K562 (cell line): ENCODE results near the gene FKBP2. TPM values are rescaled to one million over a fixed set of nuclear protein-coding genes. Genes with fewer than 3 reads are reported as not detected.
A peak's percentile ranks its signal among the peaks of the same experiment; 100 is the strongest.

Experiments used
- ATAC-seq: fragments of 200-7000 bp; cut with Tn5 transposase; 3 replicates; pipeline ENCODE4 v1.9.1; 2020; ENCODE audit warnings: moderate library complexity
- BruUV-seq: library from RNA; stranded (reverse); fragments of 400-500 nt; replicated peaks from 2 replicates; lab custom pipeline; 2021; lab: Mats Ljungman, UMichigan
- CTCF ChIA-PET: fragments of 300-600 bp; formaldehyde crosslinking; extraction: SDS; loops from one replicate; lab custom pipeline; 2021; ENCODE audit warnings: low intra/inter-chr PET ratio; lab: Yijun Ruan, JAX
- POLR2A ChIA-PET: fragments of 300-600, 350-650 bp; sonication (Branson Sonifier 250); formaldehyde crosslinking; extraction: SDS; loops from one replicate; lab custom pipeline; 2021; ENCODE audit warnings: antibody characterized with exemption, inconsistent platforms; lab: Yijun Ruan, JAX
- DNase-seq, 4 experiments: peaks; one replicate each; pipeline versions ENCODE4 v3.0.0 to v3.0.0-alpha.2; 2011 to 2018; ENCODE audit warnings: low spot score in 3 of 4, mixed read lengths in 3 of 4; ENCODE audit errors: extremely low read depth in 1 of 4
- FAIRE-seq: peaks from 2 replicates; lab custom pipeline; 2011; peaks lifted over from hg19 to GRCh38; lab: Jason Lieb, UNC
- H2AFZ ChIP-seq: 2 replicates; pipeline ENCODE4 v1.6.0; 2011; ENCODE audit warnings: low read depth, low read length, control low read depth, inconsistent platforms
- H3K27ac ChIP-seq: fragments of 200-600 bp; 3 replicates; pipeline ENCODE4 v1.8.0; 2011; ENCODE audit warnings: low read depth, mild to moderate bottlenecking, control low read depth, inconsistent platforms, low read length, moderate library complexity, mixed read lengths; ENCODE audit errors: extremely low read depth
- H3K27me3 ChIP-seq, 2 experiments: fragments of 300-600 bp in 1 of 2; 2 replicates in 1 of 2; 3 replicates in 1 of 2; pipeline versions ENCODE4 v1.6.0 to v1.8.0; 2011; ENCODE audit warnings: inconsistent platforms in 2 of 2, low read length in 2 of 2, mild to moderate bottlenecking in 1 of 2, mixed read lengths in 1 of 2, moderate library complexity in 1 of 2; ENCODE audit not compliant: control insufficient read depth in 2 of 2, insufficient read depth in 2 of 2
- H3K36me3 ChIP-seq: fragments of 300-600 bp; 3 replicates; pipeline ENCODE4 v1.8.0; 2011; ENCODE audit warnings: mild to moderate bottlenecking, low read length, inconsistent platforms; ENCODE audit not compliant: control insufficient read depth, insufficient read depth
- H3K4me1 ChIP-seq, 2 experiments: fragments of 200-600 bp in 1 of 2; replicated peaks in 1 of 2; 2 replicates in 1 of 2; 3 replicates in 1 of 2; pipeline versions ENCODE4 v1.5.1 to v1.8.0; 2011; ENCODE audit warnings: inconsistent platforms in 2 of 2, low read length in 2 of 2, mild to moderate bottlenecking in 1 of 2, mixed read lengths in 1 of 2, moderate library complexity in 1 of 2; ENCODE audit not compliant: control insufficient read depth in 2 of 2, insufficient read depth in 2 of 2
- H3K4me2 ChIP-seq: 2 replicates; pipeline ENCODE4 v1.6.1; 2011; ENCODE audit warnings: low read length, control low read depth, inconsistent platforms, mixed read lengths; ENCODE audit not compliant: insufficient read depth
- H3K4me3 ChIP-seq: fragments of 200-600 bp; sonication (generic), shearing (Covaris generic); 2 replicates; pipeline ENCODE4 v1.5.1; 2016; ENCODE audit warnings: control low read depth, inconsistent platforms
- H3K79me2 ChIP-seq: fragments of 200-600 bp; 3 replicates; pipeline ENCODE4 v1.8.0; 2011; ENCODE audit warnings: low read length, inconsistent platforms; ENCODE audit not compliant: control insufficient read depth, insufficient read depth
- H3K9ac ChIP-seq, 2 experiments: 2 replicates each; pipeline versions ENCODE4 v1.6.0 to v1.6.1; 2011; ENCODE audit warnings: low read depth in 2 of 2, low read length in 2 of 2, control low read depth in 1 of 2, inconsistent platforms in 1 of 2, mild to moderate bottlenecking in 1 of 2, mixed read lengths in 1 of 2; ENCODE audit not compliant: insufficient read depth in 1 of 2
- H3K9me1 ChIP-seq: one replicate; pipeline ENCODE4 v1.6.0; 2011; ENCODE audit warnings: inconsistent platforms, mild to moderate bottlenecking, low read length, moderate library complexity; ENCODE audit not compliant: control insufficient read depth, insufficient read depth
- H3K9me3 ChIP-seq: replicated peaks from 2 replicates; pipeline ENCODE4 v1.5.1; 2011; ENCODE audit warnings: low read depth, low read length, inconsistent platforms; ENCODE audit not compliant: control insufficient read depth, insufficient read depth
- H4K20me1 ChIP-seq: replicated peaks from 2 replicates; pipeline ENCODE4 v1.6.1; 2011; ENCODE audit warnings: low read length, inconsistent platforms, mixed read lengths; ENCODE audit not compliant: control insufficient read depth, insufficient read depth
- ARNT ChIP-seq, 2 experiments: fragments of 450-650 bp; IDR thresholded peaks; 2 replicates each; pipeline ENCODE4 v1.6.1; 2016; ENCODE audit warnings: mild to moderate bottlenecking in 1 of 2
- BCOR ChIP-seq: fragments of 450-650 bp; IDR thresholded peaks from 2 replicates; pipeline ENCODE4 v1.6.1; 2016
- CBX1 ChIP-seq: sonication (generic); IDR thresholded peaks from 2 replicates; pipeline ENCODE4 v1.6.1; 2016; ENCODE audit warnings: antibody characterized with exemption, low read depth, mild to moderate bottlenecking
- CBX3 ChIP-seq, 2 experiments: IDR thresholded peaks; 1 replicate in 1 of 2; 2 replicates in 1 of 2; pipeline ENCODE4 v1.6.1; 2012; ENCODE audit warnings: inconsistent platforms in 2 of 2, low read length in 2 of 2, borderline replicate concordance in 1 of 2, control low read depth in 1 of 2
- DPF2 ChIP-seq: fragments of 450-650 bp; IDR thresholded peaks from 2 replicates; pipeline ENCODE4 v1.6.1; 2016
- ELF1 ChIP-seq: fragments of 200-800 bp; sonication (Bioruptor generic); IDR thresholded peaks from 2 replicates; pipeline ENCODE4 v1.6.1; 2016; ENCODE audit warnings: missing genetic modification characterization, missing compliant biosample characterization
- ESRRA ChIP-seq: fragments of 450-650 bp; IDR thresholded peaks from 2 replicates; pipeline ENCODE4 v1.6.1; 2014; ENCODE audit warnings: low read depth, mild to moderate bottlenecking, moderate library complexity, borderline replicate concordance
- FIP1L1 ChIP-seq: fragments of 200-400 bp; formaldehyde crosslinking; IDR thresholded peaks from 2 replicates; pipeline ENCODE4 v1.6.1; 2018; ENCODE audit warnings: mild to moderate bottlenecking, low read depth, low read length; ENCODE audit not compliant: poor library complexity, severe bottlenecking
- GATA2 ChIP-seq: sonication (generic); formaldehyde crosslinking; IDR thresholded peaks from 2 replicates; pipeline ENCODE4 v1.4.0; 2020; ENCODE audit warnings: mild to moderate bottlenecking, missing genetic modification reagents
- HDAC1 ChIP-seq, 2 experiments: fragments of 450-650 bp; IDR thresholded peaks; 2 replicates each; pipeline ENCODE4 v1.6.1; 2016 to 2017; ENCODE audit warnings: inconsistent platforms in 1 of 2, mild to moderate bottlenecking in 1 of 2, moderate library complexity in 1 of 2
- HDAC2 ChIP-seq: fragments of 450-650 bp; IDR thresholded peaks from 2 replicates; pipeline ENCODE4 v1.6.1; 2016; ENCODE audit warnings: mild to moderate bottlenecking
- KDM1A ChIP-seq, 2 experiments: fragments of 450-650 bp; IDR thresholded peaks; 2 replicates each; pipeline ENCODE4 v1.6.1; 2016; ENCODE audit warnings: mild to moderate bottlenecking in 2 of 2
- MTA3 ChIP-seq: fragments of 450-650 bp; formaldehyde crosslinking; IDR thresholded peaks from 2 replicates; pipeline ENCODE4 v1.6.1; 2017; ENCODE audit warnings: mild to moderate bottlenecking, borderline replicate concordance
- NFIC ChIP-seq: fragments of 450-650 bp; IDR thresholded peaks from 2 replicates; pipeline ENCODE4 v1.6.1; 2017; ENCODE audit warnings: mild to moderate bottlenecking, inconsistent platforms
- PHF20 ChIP-seq: fragments of 450-650 bp; IDR thresholded peaks from 2 replicates; pipeline ENCODE4 v1.6.1; 2018; ENCODE audit not compliant: partially characterized antibody
- PTBP1 ChIP-seq: fragments of 200-400 bp; formaldehyde crosslinking; IDR thresholded peaks from 2 replicates; pipeline ENCODE4 v1.6.1; 2017; ENCODE audit warnings: low read depth, low read length
- RBM25 ChIP-seq: fragments of 200-400 bp; formaldehyde crosslinking; IDR thresholded peaks from 2 replicates; pipeline ENCODE4 v1.6.1; 2018; ENCODE audit warnings: low read length, low read depth, moderate library complexity; ENCODE audit not compliant: severe bottlenecking
- RCOR1 ChIP-seq, 2 experiments: IDR thresholded peaks; 2 replicates each; pipeline ENCODE4 v1.6.1; 2012; ENCODE audit warnings: low read depth in 2 of 2, low read length in 2 of 2, borderline replicate concordance in 1 of 2, improper control_type of control experiment in 1 of 2
- ZFP36 ChIP-seq: fragments of 150-350 bp; IDR thresholded peaks from 2 replicates; pipeline ENCODE4 v1.6.1; 2018; ENCODE audit warnings: low read length, low read depth; ENCODE audit not compliant: partially characterized antibody
- ZNF197 ChIP-seq: fragments of 200-800 bp; sonication (Bioruptor generic); IDR thresholded peaks from 2 replicates; pipeline ENCODE4 v1.6.1; 2016; ENCODE audit warnings: low read depth, missing genetic modification characterization, missing compliant biosample characterization
- ZNF347 ChIP-seq: fragments of 450-650 bp; formaldehyde crosslinking; IDR thresholded peaks from 2 replicates; pipeline ENCODE4 v1.4.0; 2020; ENCODE audit warnings: low read depth, mild to moderate bottlenecking, moderate library complexity
- ZNF668 ChIP-seq: fragments of 250-450 bp; sonication (Bioruptor Pico); IDR thresholded peaks from 2 replicates; pipeline ENCODE4 v1.8.0; 2022; ENCODE audit warnings: mild to moderate bottlenecking, inconsistent platforms
- WGBS: fragments of 100-300 bp; shearing (Covaris generic); methylation state at CpG from one replicate; pipeline ENCODE4 v1.1.6; 2016; ENCODE audit warnings: low coverage, mixed read lengths; ENCODE audit not compliant: insufficient coverage; ENCODE audit errors: missing lambda C conversion rate; 5-methylcytosine and 5-hydroxymethylcytosine counted together
- in situ Hi-C: fragments of 300-500 bp; cut with MboI; formaldehyde crosslinking; loops from 4 replicates; pipeline ENCODE4 v1.15.0; 2018; ENCODE audit warnings: inconsistent platforms, mixed read lengths
- intact Hi-C: fragments of 100-400 bp; cut with micrococcal nuclease; formaldehyde crosslinking; loops from 2 replicates; pipeline ENCODE4 v1.14.2; 2022
- polyA plus RNA-seq, 8 experiments: library from polyadenylated mRNA; depleted of rRNA in 4 of 8; stranded (reverse) in 5 of 8; unstranded in 3 of 8; fragments of >200 nt; fragmentation: Nextera tagmentation in 2 of 8; fragmentation: Illumina TruSeq in 1 of 8; extraction: Ambion mirVana in 2 of 8; extraction: Trizol in 1 of 8; gene quantifications; 2 replicates each; pipeline versions ENCODE4 v1.2.1 to v1.2.3, GENCODE V29; 2011 to 2014; ENCODE audit warnings: inconsistent platforms in 1 of 8, missing spikeins in 1 of 8
- total RNA-seq, 7 experiments: library from RNA; depleted of rRNA in 6 of 7; stranded (reverse); fragments of >200 nt in 6 of 7; fragmentation: Illumina TruSeq in 2 of 7; extraction: Trizol in 2 of 7; gene quantifications; 2 replicates each; pipeline versions ENCODE4 v1.2.1 to v1.2.3, GENCODE V29; 2011 to 2021; ENCODE audit warnings: low replicate concordance in 1 of 7

The FKBP2 gene
- total and polyA plus RNA-seq, 9 of the 15 experiments (the other 6 are each of a cell fraction or from before 2014, with no cell fraction given), result 3.5 to 151 (median 58.1) TPM

- Histone ChIP-seq H3K4me3 (no peak overlapping the region), H3K4me2 (no peak overlapping the region), H3K9ac (peak overlapping the region in 1 of 2 experiments; percentile 95; a peak in 2 of 4 replicates), H4K20me1 (peaks cover 7% of the 10 kb centered on the region), H3K79me2 (peaks cover 43% of the 10 kb centered on the region), H3K36me3 (peaks cover 32% of the 10 kb centered on the region; the same call in 1 of the 3 replicates), H3K27me3 (no peaks in the 10 kb centered on the region), H3K4me1 (peaks cover 30 to 89% of the 10 kb centered on the region in 2 experiments), H3K9me1 (no peaks in the 10 kb centered on the region), H3K9me3 (no peaks in the 10 kb centered on the region), H2AFZ (no peak overlapping the region), H3K27ac (no peak overlapping the region; the same call in 2 of the 3 replicates)
- ChIA-PET CTCF (no interaction called here), POLR2A (interaction anchor here (0.5 to 7.8 kb wide), 7 partner anchors 8 to 613 kb away, joined by 3 to 58 read pairs (median 3); partner anchors contain the start of gene FERMT3)
- in situ Hi-C loops, result no loop called here
- FAIRE-seq (peak; percentile 19), DNase-seq (peak in 1 of 4 experiments; percentile 32), ATAC-seq (no peak)
- intact Hi-C loops, result loop anchor here (10.0 kb wide), 1 partner anchor 55 kb away; the partner anchor contains the start of genes CATSPERZ and ESRRA
- WGBS, result 51% methylated on average over 6 of the region's 8 CpGs
- no TSS peak for BruUV-seq
- peak; percentile 97 for TF ChIP-seq ZFP36
- no peak for TF ChIP-seq FIP1L1
- peak; percentile 37 to 74; a peak in 2 of 4 replicates for TF ChIP-seq HDAC1 (IDR thresholded peaks at IDR 0.05)
- peak in 1 of 2 experiments; percentile 97; a peak in 3 of 4 replicates for TF ChIP-seq KDM1A (IDR thresholded peaks at IDR 0.05)
- TF ChIP-seq ELF1 (tag), result no peak
- TF ChIP-seq ZNF347 (CRISPR knock-in tag), result no peak
- TF ChIP-seq CBX1, result peak; percentile 78; the same call in 1 of the 2 replicates
- peak; percentile 14 for TF ChIP-seq PHF20
- TF ChIP-seq NFIC, result 0 out of 2 replicates have a peak, but pooled peaks have one; percentile 19
- peak; percentile 13; the same call in 1 of the 2 replicates for TF ChIP-seq DPF2
- peak; percentile 96 for TF ChIP-seq PTBP1
- TF ChIP-seq CBX3 (IDR thresholded peaks at IDR 0.05; ENCODE audit: borderline replicate concordance in 1 of 2, low read length in 2 of 2), result peak in 1 of 2 experiments; percentile 62; a peak in 1 of 3 replicates
- TF ChIP-seq GATA2 (CRISPR knock-in tag), result peak; percentile 82
- TF ChIP-seq ZNF197 (CRISPR knock-in tag), result no peak
- TF ChIP-seq ZNF668 (CRISPR knock-in tag), result no peak
- TF ChIP-seq ARNT (IDR thresholded peaks at IDR 0.05), result 0 out of 4 replicates have a peak, but pooled peaks of 1 of the 2 experiments have one; percentile 44
- peak; percentile 89 for TF ChIP-seq HDAC2
- TF ChIP-seq RCOR1 (IDR thresholded peaks at IDR 0.05; ENCODE audit: borderline replicate concordance in 1 of 2, low read depth in 2 of 2, low read length in 2 of 2), result peak; percentile 70 to 95
- peak; percentile 36; the same call in 1 of the 2 replicates for TF ChIP-seq ESRRA
- peak; percentile 99 for TF ChIP-seq BCOR
- TF ChIP-seq RBM25, result peak; percentile 99
- 0 out of 2 replicates have a peak, but pooled peaks have one; percentile 29 for TF ChIP-seq MTA3
Observed at GRCh38 chr11:64249563-64250414, 8.9 kb downstream of the FKBP2 start.
